Endothelial cell of umbilical vein (primary cell): ENCODE measurements around the gene GPR75. TPM values are rescaled to one million over a fixed set of nuclear protein-coding genes. Genes with fewer than 3 reads are reported as not detected.
A peak's percentile ranks its signal among the peaks of the same experiment; 100 is the strongest.

Experiments
- BruUV-seq: library from RNA; stranded (reverse); fragments of 400-500 nt; replicated peaks from 2 replicates; lab custom pipeline; 2021; lab: Mats Ljungman, UMichigan
- CTCF ChIA-PET: fragments of 300-600, 350-600 bp; sonication (Branson Sonifier 250); formaldehyde crosslinking; loops from one replicate; lab custom pipeline; 2021; ENCODE audit warnings: antibody characterized with exemption, inconsistent platforms; lab: Charles Lee
- POLR2A ChIA-PET: fragments of 300-600, 350-600 bp; sonication (Branson Sonifier 250); formaldehyde crosslinking; loops from one replicate; lab custom pipeline; 2021; ENCODE audit warnings: antibody characterized with exemption, inconsistent platforms; lab: Charles Lee
- DNase-seq: peaks from one replicate; pipeline ENCODE4 v3.0.0-alpha.2; 2011; ENCODE audit warnings: low read depth, low spot score
- FAIRE-seq: peaks from 2 replicates; lab custom pipeline; 2011; peaks lifted over from hg19 to GRCh38; lab: Jason Lieb, UNC
- H2AFZ ChIP-seq: 2 replicates; pipeline ENCODE4 v1.6.0; 2012; ENCODE audit warnings: low read depth, low read length, control low read depth, inconsistent platforms
- H3K27ac ChIP-seq: 2 replicates; pipeline ENCODE4 v1.5.1; 2011; ENCODE audit warnings: low read depth, mild to moderate bottlenecking, control low read depth, low read length, moderate library complexity; ENCODE audit not compliant: insufficient read depth
- H3K27me3 ChIP-seq, 2 experiments: 2 replicates each; pipeline versions ENCODE4 v1.6.0 to v1.6.1; 2011; ENCODE audit warnings: low read length in 2 of 2, mixed read lengths in 1 of 2; ENCODE audit not compliant: control insufficient read depth in 2 of 2, insufficient read depth in 2 of 2
- H3K36me3 ChIP-seq, 2 experiments: 2 replicates in 1 of 2; 3 replicates in 1 of 2; pipeline ENCODE4 v1.5.1; 2011; ENCODE audit warnings: low read length in 2 of 2, mild to moderate bottlenecking in 1 of 2, moderate library complexity in 1 of 2; ENCODE audit not compliant: control insufficient read depth in 2 of 2, insufficient read depth in 2 of 2; ENCODE audit errors: extremely low read depth in 1 of 2
- H3K4me1 ChIP-seq: 3 replicates; pipeline ENCODE4 v1.5.1; 2011; ENCODE audit warnings: mild to moderate bottlenecking, low read length; ENCODE audit not compliant: control insufficient read depth, insufficient read depth; ENCODE audit errors: extremely low read depth
- H3K4me2 ChIP-seq: 2 replicates; pipeline ENCODE4 v1.6.1; 2011; ENCODE audit warnings: low read length, control low read depth, mixed read lengths; ENCODE audit not compliant: insufficient read depth
- H3K4me3 ChIP-seq, 3 experiments: fragments of 200-600 bp in 1 of 3; sonication (generic), shearing (Covaris generic) in 1 of 3; replicated peaks in 1 of 3; 2 replicates each; pipeline ENCODE4 v1.5.1; 2011 to 2016; ENCODE audit warnings: control low read depth in 3 of 3, low read length in 3 of 3, mild to moderate bottlenecking in 2 of 3, inconsistent platforms in 1 of 3, low read depth in 1 of 3, moderate library complexity in 1 of 3; ENCODE audit not compliant: insufficient read depth in 1 of 3
- H3K79me2 ChIP-seq: 2 replicates; pipeline ENCODE4 v1.6.0; 2012; ENCODE audit warnings: low read length, inconsistent platforms; ENCODE audit not compliant: control insufficient read depth, insufficient read depth
- H3K9ac ChIP-seq: replicated peaks from 2 replicates; pipeline ENCODE3; 2011; ENCODE audit warnings: low read length, control low read depth; ENCODE audit not compliant: insufficient read depth; ENCODE audit errors: extremely low read depth
- H3K9me1 ChIP-seq: replicated peaks from 3 replicates; pipeline ENCODE4 v1.6.0; 2011; ENCODE audit warnings: mild to moderate bottlenecking, low read length; ENCODE audit not compliant: control insufficient read depth, insufficient read depth; ENCODE audit errors: extremely low read depth
- H3K9me3 ChIP-seq: replicated peaks from 2 replicates; pipeline ENCODE4 v1.5.1; 2012; ENCODE audit warnings: low read length, inconsistent platforms; ENCODE audit not compliant: control insufficient read depth, insufficient read depth
- H4K20me1 ChIP-seq: replicated peaks from 2 replicates; pipeline ENCODE3; 2011; ENCODE audit warnings: mild to moderate bottlenecking, low read length; ENCODE audit not compliant: control insufficient read depth, insufficient read depth; ENCODE audit errors: extremely low read depth
- CTCF ChIP-seq, 2 donors: IDR thresholded peaks; 1 replicate in 1 of 2; 2 replicates in 1 of 2; pipeline ENCODE4 v1.5.1; 2011; ENCODE audit warnings: low read length in 2 of 2, mild to moderate bottlenecking in 2 of 2, moderate library complexity in 2 of 2, control low read depth in 1 of 2, inconsistent platforms in 1 of 2, low read depth in 1 of 2; ENCODE audit not compliant: insufficient read depth in 1 of 2; ENCODE audit errors: extremely low read depth in 1 of 2
- EZH2 ChIP-seq: IDR thresholded peaks from 2 replicates; pipeline ENCODE4 v1.6.1; 2012; ENCODE audit warnings: borderline replicate concordance, low read depth, mild to moderate bottlenecking, moderate library complexity, low read length, inconsistent platforms; ENCODE audit not compliant: severe bottlenecking
- GATA2 ChIP-seq: IDR thresholded peaks from 2 replicates; pipeline ENCODE4 v1.7.0; 2011; ENCODE audit warnings: low read depth, mild to moderate bottlenecking, moderate library complexity, mixed read lengths, low read length; ENCODE audit not compliant: insufficient read length, insufficient read depth
- JUN ChIP-seq: IDR thresholded peaks from 2 replicates; pipeline ENCODE4 v1.6.1; 2011; ENCODE audit warnings: borderline replicate concordance, low read depth; ENCODE audit not compliant: insufficient read length, insufficient read depth
- MAX ChIP-seq: IDR thresholded peaks from 2 replicates; pipeline ENCODE4 v1.6.1; 2011; ENCODE audit not compliant: insufficient read depth, insufficient read length
- MYC ChIP-seq: IDR thresholded peaks from one replicate; pipeline ENCODE4 v1.6.1; 2011; ENCODE audit warnings: mild to moderate bottlenecking, low read depth, low read length
- POLR2A ChIP-seq: IDR thresholded peaks from 2 replicates; pipeline ENCODE4 v1.6.1; 2012; ENCODE audit warnings: low read depth, mild to moderate bottlenecking, control low read depth, low read length
- POLR2AphosphoS5 ChIP-seq: IDR thresholded peaks from 2 replicates; pipeline ENCODE4 v1.6.1; 2012; ENCODE audit warnings: low read depth, mild to moderate bottlenecking, control low read depth, low read length, moderate library complexity; ENCODE audit not compliant: insufficient read depth
- dilution Hi-C: fragments of 300-500 bp; cut with MboI; formaldehyde crosslinking; loops from one replicate; pipeline ENCODE4 v1.15.0; 2019; ENCODE audit warnings: low sequenced_read_pairs; ENCODE audit not compliant: extremely low pct_ligation_motif_present
- intact Hi-C: fragments of 100-400 bp; cut with micrococcal nuclease; formaldehyde crosslinking; loops from one replicate; pipeline ENCODE4 v1.10.0; 2022
- polyA plus RNA-seq, 4 experiments: library from polyadenylated mRNA; depleted of rRNA in 3 of 4; stranded (reverse) in 3 of 4; unstranded in 1 of 4; fragments of >200 nt; gene quantifications; 2 replicates each; pipeline versions ENCODE4 v1.2.1 to v1.2.3, GENCODE V29; 2011 to 2012; ENCODE audit warnings: missing spikeins in 1 of 4
- total RNA-seq: library from RNA; stranded (reverse); gene quantifications from 2 replicates; pipeline ENCODE4 v1.2.3, GENCODE V29; 2021

The GPR75 gene
- total and polyA plus RNA-seq, 2 donors (not counting 3 experiments of a cell fraction or from before 2014, with no cell fraction given): 4.4 to 4.7 TPM

- H3K36me3 ChIP-seq: peaks cover 3 to 17% of the 10 kb centered on the region in 2 experiments
- H3K79me2 ChIP-seq: peaks cover 6% of the 10 kb centered on the region
- no peak for DNase-seq
- ChIA-PET POLR2A (no interaction called here), CTCF (no interaction called here)
- H3K4me3 ChIP-seq: no peak overlapping the region
- intact Hi-C loops (no loop called here), dilution Hi-C loops (no loop called here)
- no peaks in the 10 kb centered on the region for H3K9me1 ChIP-seq
- no peak overlapping the region for H2AFZ ChIP-seq
- H3K9ac ChIP-seq: no peak overlapping the region
- H3K4me2 ChIP-seq: no peak overlapping the region
- peaks cover 11% of the 10 kb centered on the region for H3K4me1 ChIP-seq
- peaks cover 2% of the 10 kb centered on the region for H4K20me1 ChIP-seq
- no peaks in the 10 kb centered on the region for H3K9me3 ChIP-seq
- no peaks in the 10 kb centered on the region for H3K27me3 ChIP-seq
- H3K27ac ChIP-seq: no peak overlapping the region
- TF ChIP-seq POLR2A (no peak), CTCF (IDR thresholded peaks at IDR 0.05; ENCODE audit: extremely low read depth in 1 of 2, insufficient read depth in 1 of 2, low read depth in 1 of 2, low read length in 2 of 2) (no peak), MAX (no peak), POLR2AphosphoS5 (no peak), MYC (no peak), JUN (no peak), GATA2 (no peak), EZH2 (no peak)
- no TSS peak for BruUV-seq
- FAIRE-seq: peak; percentile 54
Observed at GRCh38 chr2:53880756-53881155, 21.0 kb upstream of the GPR75 start.
